HepG2 (cell line): ENCODE measurements around the gene BGN. TPM values are rescaled to one million over a fixed set of nuclear protein-coding genes. Genes with fewer than 3 reads are reported as not detected.

ENCODE experiments used
- ATAC-seq: fragments of 200-7000 bp; cut with Tn5 transposase; 3 replicates; pipeline ENCODE4 v1.9.1; 2020; ENCODE audit warnings: mild to moderate bottlenecking, moderate library complexity
- BruUV-seq: library from RNA; stranded (reverse); fragments of 400-500 nt; replicated peaks from 2 replicates; lab custom pipeline; 2021; lab: Mats Ljungman, UMichigan
- CTCF ChIA-PET: fragments of 300-600 bp; formaldehyde crosslinking; extraction: SDS; loops from one replicate; lab custom pipeline; 2021; ENCODE audit warnings: low total read pairs, inconsistent platforms, low intra/inter-chr PET ratio; lab: Yijun Ruan, JAX
- POLR2A ChIA-PET: fragments of 350-600 bp; sonication (Branson Sonifier 250); formaldehyde crosslinking; loops from one replicate; lab custom pipeline; 2020; ENCODE audit warnings: antibody characterized with exemption, inconsistent platforms; lab: Yijun Ruan, JAX
- DNase-seq: peaks from one replicate; pipeline ENCODE4 v3.0.0-alpha.2; 2015; ENCODE audit warnings: low spot score
- FAIRE-seq: peaks from 3 replicates; lab custom pipeline; 2011; peaks lifted over from hg19 to GRCh38; lab: Jason Lieb, UNC
- H2AFZ ChIP-seq: one replicate; pipeline ENCODE4 v1.6.1; 2011; ENCODE audit warnings: low read length, inconsistent platforms
- H3K27ac ChIP-seq: fragments of 300-600 bp; 3 replicates; pipeline ENCODE4 v1.8.0; 2011; ENCODE audit warnings: mixed run types, mild to moderate bottlenecking, mixed read lengths, low read length, inconsistent platforms; ENCODE audit not compliant: insufficient read depth; ENCODE audit errors: extremely low read length
- H3K27me3 ChIP-seq, 2 experiments: fragments of 200-600 bp in 1 of 2; 2 replicates in 1 of 2; 3 replicates in 1 of 2; pipeline versions ENCODE4 v1.6.0 to v1.8.0; 2011; ENCODE audit warnings: low read length in 2 of 2, mild to moderate bottlenecking in 2 of 2, moderate library complexity in 2 of 2, inconsistent platforms in 1 of 2; ENCODE audit not compliant: insufficient read depth in 2 of 2, control insufficient read depth in 1 of 2
- H3K36me3 ChIP-seq, 2 experiments: fragments of 200-600 bp in 1 of 2; replicated peaks in 1 of 2; 2 replicates in 1 of 2; 3 replicates in 1 of 2; pipeline versions ENCODE4 v1.5.1 to v1.8.0; 2011; ENCODE audit warnings: low read length in 2 of 2, inconsistent platforms in 1 of 2; ENCODE audit not compliant: insufficient read depth in 2 of 2, control insufficient read depth in 1 of 2
- H3K4me1 ChIP-seq: 2 replicates; pipeline ENCODE4 v1.5.1; 2012; ENCODE audit warnings: low read length, inconsistent platforms; ENCODE audit not compliant: insufficient read depth
- H3K4me2 ChIP-seq: 2 replicates; pipeline ENCODE4 v1.6.0; 2011; ENCODE audit warnings: low read depth, low read length, inconsistent platforms
- H3K4me3 ChIP-seq, 3 experiments: fragments of 200-600 bp in 1 of 3; sonication (generic), shearing (Covaris generic) in 1 of 3; replicated peaks in 1 of 3; 2 replicates each; pipeline ENCODE4 v1.5.1; 2011 to 2016; ENCODE audit warnings: low read length in 3 of 3, inconsistent platforms in 2 of 3, low read depth in 2 of 3, mild to moderate bottlenecking in 2 of 3, control low read depth in 1 of 3, mixed read lengths in 1 of 3; ENCODE audit not compliant: insufficient read depth in 1 of 3
- H3K79me2 ChIP-seq: one replicate; pipeline ENCODE4 v1.6.1; 2011; ENCODE audit warnings: low read length, inconsistent platforms; ENCODE audit not compliant: insufficient read depth
- H3K9ac ChIP-seq: 2 replicates; pipeline ENCODE4 v1.6.0; 2011; ENCODE audit warnings: mild to moderate bottlenecking, low read depth, low read length, inconsistent platforms; ENCODE audit not compliant: insufficient read depth
- H3K9me3 ChIP-seq: 2 replicates; pipeline ENCODE4 v1.5.1; 2012; ENCODE audit warnings: mild to moderate bottlenecking, low read length
- H4K20me1 ChIP-seq: 2 replicates; pipeline ENCODE4 v1.6.0; 2011; ENCODE audit warnings: inconsistent platforms, mild to moderate bottlenecking, low read length, moderate library complexity; ENCODE audit not compliant: insufficient read depth
- GATAD1 ChIP-seq: IDR thresholded peaks from 2 replicates; pipeline ENCODE4 v1.6.1; 2016; ENCODE audit warnings: missing genetic modification reagents, missing compliant biosample characterization
- SRF ChIP-seq: IDR thresholded peaks from 2 replicates; pipeline ENCODE4 v1.6.1; 2011; ENCODE audit warnings: mild to moderate bottlenecking, low read depth, low read length, moderate library complexity
- ZGPAT ChIP-seq: IDR thresholded peaks from 2 replicates; pipeline ENCODE4 v1.6.1; 2016; ENCODE audit warnings: mild to moderate bottlenecking
- ZNF282 ChIP-seq: fragments of 450-650 bp; IDR thresholded peaks from 2 replicates; pipeline ENCODE4 v1.6.1; 2018; ENCODE audit not compliant: partially characterized antibody
- ZNF512B ChIP-seq: sonication (generic); formaldehyde crosslinking; IDR thresholded peaks from 2 replicates; pipeline ENCODE4 v1.5.1; 2020; ENCODE audit warnings: missing genetic modification reagents, mild to moderate bottlenecking, borderline replicate concordance
- ZNF777 ChIP-seq: sonication (generic); formaldehyde crosslinking; IDR thresholded peaks from 2 replicates; pipeline ENCODE4 v1.4.0; 2020; ENCODE audit warnings: missing genetic modification reagents
- ZSCAN12 ChIP-seq: sonication (generic); formaldehyde crosslinking; IDR thresholded peaks from 2 replicates; pipeline ENCODE4 v1.9.0; 2021; ENCODE audit warnings: mild to moderate bottlenecking, missing genetic modification reagents
- WGBS: methylation state at CpG from one replicate; pipeline ENCODE4 v1.1.6; 2017; ENCODE audit warnings: low lambda C conversion rate; 5-methylcytosine and 5-hydroxymethylcytosine counted together
- in situ Hi-C: cut with HindIII; loops from 2 replicates; pipeline ENCODE4 v1.10.0; 2017; ENCODE audit warnings: low pct_unique_long_range_greater_than_20kb; ENCODE audit not compliant: extremely low pct_ligation_motif_present
- intact Hi-C: fragments of 100-400 bp; cut with micrococcal nuclease; formaldehyde crosslinking; loops from one replicate; pipeline ENCODE4 v1.10.0; 2022; ENCODE audit not compliant: unreplicated experiment
- polyA plus RNA-seq, 8 experiments: library from polyadenylated mRNA; depleted of rRNA in 3 of 8; stranded (reverse) in 7 of 8; unstranded in 1 of 8; fragments of >200 nt; fragmentation: Illumina TruSeq in 4 of 8; extraction: Trizol in 4 of 8; gene quantifications; 2 replicates each; pipeline versions ENCODE4 v1.2.1 to v1.2.3, GENCODE V29; 2011 to 2016; ENCODE audit warnings: low read depth in 4 of 8, missing spikeins in 1 of 8, mixed read lengths in 1 of 8; ENCODE audit not compliant: insufficient read depth in 1 of 8
- total RNA-seq, 5 experiments: library from RNA; depleted of rRNA; stranded (reverse); fragments of >200 nt; fragmentation: Illumina TruSeq; extraction: Trizol; gene quantifications; 2 replicates each; pipeline ENCODE4 v1.2.3, GENCODE V29; 2016; ENCODE audit warnings: low read depth in 1 of 5

Gene BGN
- total and polyA plus RNA-seq, 2 of the 13 experiments (the other 11 are each of a cell fraction or from before 2014, with no cell fraction given): 0.18 to 0.63 TPM

DNA sequence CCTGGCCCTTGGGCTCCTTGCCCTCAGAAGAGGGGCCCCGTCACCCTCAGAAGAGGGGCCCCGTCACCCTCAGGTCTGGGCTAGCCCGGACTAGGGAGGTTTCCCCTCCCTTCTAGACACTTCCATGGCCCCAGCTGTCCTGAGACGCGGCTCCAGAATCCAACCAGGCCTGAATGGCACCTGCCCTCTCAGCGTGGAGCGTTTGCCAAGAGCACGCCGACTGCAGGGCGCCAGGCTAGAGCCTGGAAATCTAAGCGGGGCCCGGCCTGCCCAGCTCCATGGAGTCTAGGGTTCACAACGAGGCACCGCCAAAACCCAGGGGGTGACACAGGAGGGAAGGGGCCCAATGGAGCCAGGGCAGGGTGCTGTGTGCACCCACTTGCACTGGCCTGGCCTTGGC lies 14.8 kb downstream of the BGN start:
- Histone ChIP-seq H3K9ac (no peak overlapping the region), H3K4me1 (no peaks in the 10 kb centered on the region), H4K20me1 (no peaks in the 10 kb centered on the region), H3K27me3 (no peaks in the 10 kb centered on the region), H3K4me2 (no peak overlapping the region), H3K27ac (no peak overlapping the region), H3K79me2 (no peaks in the 10 kb centered on the region), H3K36me3 (no peaks in the 10 kb centered on the region), H2AFZ (no peak overlapping the region), H3K9me3 (no peaks in the 10 kb centered on the region), H3K4me3 (no peak overlapping the region)
- ATAC-seq (no peak), DNase-seq (no peak), FAIRE-seq (no peak)
- WGBS: no CpG with 5 or more reads among the region's 14 CpGs
- intact Hi-C loops: no loop called here
- in situ Hi-C loops: loop anchor here (5.0 to 10.0 kb wide), 2 partner anchors 37 to 55 kb away; partner anchors contain the start of gene HAUS7
- TF ChIP-seq SRF (no peak), ZGPAT (CRISPR knock-in tag) (no peak), ZNF282 (no peak), ZNF512B (no peak), ZSCAN12 (CRISPR knock-in tag) (no peak), GATAD1 (CRISPR knock-in tag) (no peak), ZNF777 (CRISPR knock-in tag) (no peak)
- no TSS peak for BruUV-seq
- POLR2A ChIA-PET: no interaction called here
- CTCF ChIA-PET: no interaction called here
